Stimulated activated CD8-positive, alpha-beta memory T cell treated with anti-CD3 and anti-CD28 coated beads, Interleukin-12 subunit alpha, Interleukin-12 subunit beta, amount 100 ng/mL, for 4 hours (primary cell): Measurements from ENCODE around the gene MTIF2.
"Not testable (repeated sequence)": the region's sequence is repeated elsewhere in the genome, so short reads cannot be mapped to it uniquely, and the experiment has no call there.

Source experiments
- DNase-seq: peaks from one replicate; pipeline ENCODE4 v3.0.0-alpha.2; 2020; ENCODE audit warnings: low read depth

MTIF2 gene

DNA sequence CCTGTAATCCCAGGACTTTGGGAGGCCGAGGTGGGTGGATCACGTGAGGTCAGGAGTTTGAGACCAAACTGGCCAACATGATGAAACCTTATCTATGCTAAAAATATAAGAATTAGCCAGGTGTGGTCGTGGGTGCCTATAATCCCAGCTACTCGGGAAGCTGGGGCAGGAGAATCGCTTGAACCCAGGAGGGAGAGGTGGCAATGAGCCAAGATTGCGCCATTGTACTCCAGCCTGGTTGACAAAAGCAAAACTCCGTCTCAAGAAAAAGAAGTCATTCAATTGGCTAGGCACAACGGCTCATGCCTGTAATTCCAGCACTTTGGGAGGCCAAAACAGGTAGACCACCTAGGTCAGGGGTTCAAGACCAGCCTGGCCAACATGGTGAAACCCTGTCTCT, 27.4 kb downstream of the MTIF2 start:
- not testable (repeated sequence) for DNase-seq

DNA sequence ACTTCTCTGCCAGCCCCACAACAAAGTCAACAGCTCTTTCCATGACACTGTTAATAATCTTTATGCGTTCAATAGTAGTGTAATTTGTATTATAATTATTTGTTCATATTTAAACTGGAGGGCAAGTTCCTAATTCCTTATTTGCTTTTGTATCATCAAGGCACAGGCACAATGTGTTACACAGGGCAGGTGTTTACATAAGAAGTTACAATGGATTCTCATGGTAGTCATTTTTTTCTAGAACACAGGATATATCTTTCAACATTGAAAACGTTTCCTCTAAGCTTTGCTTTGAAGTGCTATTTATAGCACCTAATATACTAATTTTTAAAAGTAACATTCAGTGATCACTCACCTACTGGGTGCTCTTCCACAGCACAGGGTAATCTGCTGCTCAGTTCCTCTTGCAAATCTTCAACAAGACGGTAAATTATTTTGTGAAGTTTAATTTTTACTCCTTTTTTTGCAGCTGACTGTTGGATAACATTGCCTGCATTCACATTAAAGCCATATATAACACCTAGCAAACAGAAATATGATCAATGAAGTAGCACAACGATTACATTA, 29.3 kb downstream of the MTIF2 start:
- DNase-seq = no peak

DNA sequence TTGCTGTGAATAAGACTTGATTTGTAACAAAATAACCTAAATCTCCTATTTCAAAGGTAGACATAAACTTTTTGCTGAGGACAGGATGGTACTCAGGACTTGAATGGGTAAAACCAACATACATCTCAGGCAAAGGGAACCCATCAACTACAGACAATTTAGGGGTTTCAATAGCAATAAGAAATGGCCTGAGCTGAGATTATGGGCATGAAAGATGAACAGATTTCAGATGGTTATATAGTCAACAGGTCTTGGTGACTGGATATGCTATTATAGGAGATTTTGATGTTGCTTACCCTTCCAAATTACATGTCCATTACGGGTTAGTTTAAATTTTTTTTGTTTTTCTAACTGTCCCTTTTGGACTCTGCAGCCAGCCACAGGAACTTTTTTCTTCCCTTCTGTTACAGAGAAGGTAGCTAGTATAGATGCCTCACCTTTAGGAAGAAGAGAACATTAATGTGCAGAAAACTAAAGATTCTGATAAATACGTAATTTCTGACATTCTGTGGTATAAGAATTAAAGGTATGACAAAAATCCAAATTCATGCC, 32.0 kb downstream of the MTIF2 start:
- DNase-seq = no peak

DNA sequence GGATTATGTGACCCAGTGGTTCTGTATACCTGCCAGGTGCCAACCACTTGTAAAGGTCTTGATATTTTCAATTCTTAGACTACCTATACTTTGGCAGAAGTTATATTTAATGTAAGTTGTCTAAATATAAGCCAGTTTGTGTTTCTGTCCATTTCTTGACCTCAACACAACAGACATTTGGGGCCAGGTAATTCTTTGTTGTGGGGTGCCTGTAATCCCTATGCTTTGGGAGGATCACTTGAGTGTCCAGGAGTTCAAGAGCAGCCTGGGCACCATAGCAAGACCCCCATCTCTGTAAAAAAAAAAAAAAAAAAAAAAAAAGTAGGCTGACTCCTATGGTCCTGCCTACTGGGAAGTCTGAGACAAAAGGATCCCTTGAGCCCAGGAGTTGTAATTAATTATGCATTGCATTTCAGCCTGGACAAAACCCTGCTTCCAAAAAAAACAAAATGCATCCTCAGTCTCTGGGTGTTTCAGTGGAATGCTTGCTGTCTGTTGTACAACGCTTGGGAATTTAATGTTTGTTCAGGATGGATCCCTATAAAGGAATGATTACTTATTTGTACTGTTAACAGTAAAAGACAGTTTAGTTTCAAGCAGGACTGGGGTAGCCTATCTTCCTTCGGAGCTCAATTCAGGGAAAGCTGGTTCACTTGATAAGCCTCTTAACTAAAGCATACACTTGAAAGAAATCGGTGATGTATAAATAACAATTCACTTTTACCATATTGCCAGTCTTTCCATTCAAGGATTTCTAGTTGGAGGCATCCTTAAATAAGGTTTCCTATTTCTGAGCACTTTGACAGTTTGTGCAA, 33.1 kb downstream of the MTIF2 start:
- DNase-seq = no peak

DNA sequence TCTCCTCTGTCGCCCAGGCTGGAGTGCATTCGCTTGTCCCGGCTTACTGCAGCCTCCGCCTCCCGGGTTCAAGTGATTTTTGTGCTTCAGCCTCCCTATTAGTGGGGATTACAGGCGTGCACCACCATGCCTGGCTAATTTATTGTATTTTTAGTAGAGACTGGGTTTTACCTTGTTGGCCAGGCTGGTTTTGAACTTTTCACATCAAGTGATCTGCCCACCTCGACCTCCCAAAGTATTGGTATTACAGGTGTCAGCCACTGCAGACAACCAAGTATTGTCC, 35.4 kb downstream of the MTIF2 start:
- DNase-seq = no peak

DNA sequence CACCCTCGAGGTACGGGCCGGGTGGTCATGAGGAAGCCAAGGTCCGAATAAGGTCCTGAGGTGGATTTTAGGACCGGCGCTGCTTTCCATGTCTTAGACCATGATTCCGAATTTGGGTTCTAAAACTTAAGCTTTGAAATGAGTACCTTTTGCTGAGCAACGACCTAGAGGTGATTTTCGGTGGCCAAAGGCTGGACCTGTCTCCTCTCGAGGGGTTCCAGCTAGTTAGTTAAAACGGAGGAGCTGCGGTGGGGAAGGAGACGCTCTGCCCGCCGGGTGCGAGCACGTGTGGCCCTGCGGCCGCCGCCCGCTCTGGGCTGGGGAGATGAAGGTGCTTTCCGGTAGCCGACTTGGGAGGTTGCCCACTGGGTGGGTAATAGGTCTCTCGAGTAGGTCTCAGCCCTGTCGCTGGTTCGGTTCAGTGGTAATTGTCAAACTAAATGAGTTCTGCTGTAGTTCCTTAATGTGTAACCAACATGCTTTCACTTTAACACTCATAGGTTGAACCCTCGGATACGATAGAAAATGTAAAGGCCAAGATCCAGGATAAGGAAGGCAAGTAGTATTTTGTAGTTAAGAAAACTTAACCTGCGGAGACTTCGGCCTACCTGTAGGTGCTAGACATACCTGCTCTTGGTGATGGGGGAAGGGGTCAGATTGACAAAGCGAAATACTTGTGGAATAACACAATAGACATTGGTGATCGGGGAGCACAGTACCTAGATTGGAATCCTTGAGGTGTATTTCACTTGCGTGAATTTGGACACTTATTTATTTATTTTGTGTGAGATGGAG, 36.0 kb downstream of the MTIF2 start:
- peak; percentile 35 for DNase-seq

DNA sequence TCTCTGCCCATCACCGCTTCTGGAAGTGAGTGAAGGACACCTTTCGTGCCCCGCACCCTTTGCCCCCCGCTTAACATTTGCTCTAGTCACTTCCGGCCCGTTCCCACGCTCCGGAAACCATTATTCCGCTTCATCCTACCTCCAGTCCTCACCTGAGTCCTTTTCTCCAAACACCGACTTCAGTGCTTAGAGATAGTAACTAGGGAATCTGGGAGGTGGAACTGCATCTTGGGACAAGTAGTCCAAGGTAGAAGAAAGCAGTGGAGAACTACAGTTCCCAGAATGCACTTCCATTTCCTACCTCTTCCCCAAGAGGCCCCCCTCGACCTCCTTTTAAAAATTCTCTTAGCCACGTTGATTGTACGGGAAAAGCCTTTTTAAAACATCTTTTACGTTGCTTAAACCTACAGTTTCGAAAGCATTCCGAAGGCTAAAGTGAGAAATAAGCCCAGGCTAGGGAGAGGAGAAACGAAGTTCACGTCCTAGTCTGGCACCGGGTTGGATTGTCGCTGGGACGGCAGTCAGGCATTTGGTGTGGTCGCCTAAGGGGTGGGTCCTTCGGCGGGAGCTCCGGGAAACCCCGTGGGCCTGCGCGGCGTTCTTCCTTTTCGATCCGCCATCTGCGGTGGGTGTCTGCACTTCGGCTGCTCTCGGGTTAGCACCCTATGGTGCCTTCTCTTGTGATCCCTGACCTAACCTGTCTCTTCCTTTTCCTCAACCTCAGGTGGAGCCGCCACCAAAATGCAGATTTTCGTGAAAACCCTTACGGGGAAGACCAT, 36.8 kb downstream of the MTIF2 start, which contains the start of the genes CLHC1 and RPS27A:
TSS of gene CLHC1 (minus strand) at position 210 of the 779 bp plus-strand sequence. CDS start 9,882 bp downstream, outside the sequence.
TSS of gene RPS27A (plus strand) at position 605 of the 779 bp plus-strand sequence. CDS start at position 742, 137 bp downstream.
- DNase-seq = peak; percentile 86

DNA sequence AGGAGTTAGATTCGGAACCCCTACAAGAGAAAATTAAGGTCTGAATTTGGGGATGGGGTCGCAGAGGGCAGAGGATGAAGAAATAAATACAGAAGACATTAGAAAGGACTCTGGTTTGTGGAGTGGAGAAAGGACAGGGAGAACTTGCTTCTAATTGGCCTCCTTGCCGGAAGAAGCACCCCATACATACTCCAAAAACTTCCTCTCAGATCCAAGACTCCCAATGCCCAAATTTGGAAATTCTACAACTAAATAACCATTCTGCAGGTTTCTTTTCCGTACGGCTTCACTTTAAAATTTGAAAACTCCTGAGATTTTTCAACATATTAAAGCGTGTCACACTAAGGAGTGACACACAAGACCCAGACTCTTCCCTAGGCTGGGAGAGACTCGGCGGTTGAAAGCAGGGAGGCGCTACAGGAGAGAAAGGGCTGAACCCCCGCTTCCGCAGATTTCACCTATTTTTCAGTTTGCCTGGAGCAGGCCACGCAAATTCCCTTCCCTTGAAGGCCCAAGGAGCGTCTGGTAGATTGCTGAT, 37.4 kb downstream of the MTIF2 start:
- no peak for DNase-seq

DNA sequence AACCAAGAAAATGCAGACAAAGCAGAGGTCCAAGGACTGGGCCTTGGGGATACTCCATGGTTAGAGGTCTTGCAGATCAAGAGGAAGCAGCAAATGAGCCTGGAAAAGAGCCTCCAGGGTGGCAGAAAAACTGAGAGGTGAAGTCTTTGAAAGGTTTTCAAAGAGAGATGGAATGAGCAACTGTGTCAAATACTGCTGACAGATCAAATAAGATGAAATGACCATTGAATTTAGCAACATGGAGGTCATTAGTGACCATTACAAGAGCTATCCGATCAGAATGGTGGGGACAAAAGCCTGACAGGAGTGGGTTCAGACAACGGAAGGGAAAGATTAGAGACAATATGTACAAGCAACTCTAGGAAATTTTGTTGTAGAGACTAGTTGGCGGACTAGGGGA, 38.5 kb downstream of the MTIF2 start:
- no peak for DNase-seq

DNA sequence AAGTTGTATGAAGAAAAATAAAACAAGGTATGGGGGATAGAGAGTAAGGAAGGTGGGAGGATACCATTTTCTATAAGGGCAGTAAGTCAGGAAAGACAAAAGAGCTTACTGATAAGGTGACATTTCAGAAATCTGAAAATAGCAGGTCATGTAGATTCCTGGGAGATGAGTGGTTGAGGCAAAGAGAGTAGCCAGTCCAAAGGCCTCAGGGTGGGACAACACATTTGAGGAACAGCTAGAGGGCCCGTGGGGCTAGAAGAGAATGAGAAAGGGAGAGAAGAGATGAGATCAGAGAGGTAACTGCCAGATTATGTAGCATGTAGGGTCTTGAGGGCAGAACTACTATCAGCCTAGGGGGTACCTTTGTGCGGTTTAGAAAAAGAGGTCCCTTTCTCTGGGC, 39.8 kb downstream of the MTIF2 start:
- no peak for DNase-seq

DNA sequence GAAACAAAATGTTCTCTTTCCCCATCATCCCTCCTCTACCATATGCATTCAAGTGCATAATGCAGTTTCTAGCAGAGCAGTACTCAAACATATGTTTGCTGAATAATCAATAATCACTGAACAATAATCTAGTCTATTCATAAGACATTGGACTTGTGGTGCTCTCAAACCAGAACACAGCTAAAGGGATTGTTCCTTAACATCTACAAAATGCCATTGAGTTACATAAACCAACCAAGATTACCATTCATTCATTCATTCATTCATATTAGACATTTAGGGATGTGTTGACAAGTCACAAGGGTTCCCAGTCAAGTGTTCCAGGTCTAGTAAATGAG, 40.8 kb downstream of the MTIF2 start:
- no peak for DNase-seq

DNA sequence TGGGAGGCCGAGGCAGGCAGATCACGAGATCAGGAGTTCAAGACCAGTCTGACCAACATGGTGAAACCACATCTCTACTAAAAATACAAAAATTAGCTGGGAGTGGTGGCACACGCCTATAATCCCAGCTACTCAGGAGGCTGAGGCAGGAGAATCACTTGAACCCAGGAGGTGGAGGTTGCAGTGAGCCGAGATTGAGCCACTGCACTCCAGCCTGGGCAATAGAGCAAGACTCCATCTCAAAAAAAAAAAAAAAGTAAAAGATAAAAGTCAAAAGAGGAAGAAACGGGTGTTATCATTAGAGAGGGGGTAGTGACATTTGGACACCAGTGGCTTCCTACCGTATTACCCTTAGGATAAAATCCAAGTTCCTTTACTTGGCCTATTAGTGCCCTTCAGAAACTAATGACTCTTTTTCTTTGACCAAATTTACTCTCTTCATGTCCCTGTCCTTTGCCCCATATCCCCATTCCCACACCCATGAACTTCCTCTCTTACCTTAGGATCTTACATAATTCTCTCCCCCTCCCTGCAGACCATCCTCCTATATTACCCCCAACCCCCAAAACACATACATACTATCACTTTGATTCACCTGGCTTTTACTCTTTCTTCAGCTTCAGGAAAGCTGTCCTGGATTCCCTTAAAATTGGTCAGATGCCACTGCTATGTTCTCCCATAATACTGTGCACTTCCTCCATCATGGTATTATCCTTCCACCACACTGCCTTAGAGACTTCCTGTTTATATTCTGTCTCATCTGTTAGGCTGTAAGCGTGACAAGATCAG, 41.4 kb downstream of the MTIF2 start:
- DNase-seq = not testable (repeated sequence)

DNA sequence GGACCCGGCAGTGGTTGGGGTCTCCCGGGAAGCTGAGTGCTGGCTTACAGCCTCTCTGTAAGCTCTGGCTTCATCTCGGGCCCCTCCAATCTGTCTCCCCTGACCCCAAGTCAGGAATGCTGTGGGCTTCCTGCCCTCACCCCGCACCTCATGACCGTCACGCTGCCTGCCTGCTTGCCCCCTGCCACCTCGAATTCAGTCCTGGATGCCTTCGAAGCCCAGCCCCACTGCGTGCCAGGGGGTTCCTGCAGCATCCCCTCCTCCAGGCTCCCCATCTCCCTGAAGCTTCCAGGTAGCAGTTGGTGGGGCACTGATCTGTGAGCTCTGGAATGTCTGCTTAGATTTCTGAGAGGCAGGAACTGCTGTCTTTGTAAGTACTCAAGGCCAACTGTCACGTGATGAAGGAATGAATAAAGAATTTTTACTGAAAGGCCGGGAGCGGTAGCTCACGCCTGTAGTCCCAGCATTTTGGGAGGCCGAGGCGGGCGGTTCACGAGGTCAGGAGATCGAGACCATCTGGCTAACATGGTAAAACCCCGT, 43.5 kb downstream of the MTIF2 start:
- no peak for DNase-seq

DNA sequence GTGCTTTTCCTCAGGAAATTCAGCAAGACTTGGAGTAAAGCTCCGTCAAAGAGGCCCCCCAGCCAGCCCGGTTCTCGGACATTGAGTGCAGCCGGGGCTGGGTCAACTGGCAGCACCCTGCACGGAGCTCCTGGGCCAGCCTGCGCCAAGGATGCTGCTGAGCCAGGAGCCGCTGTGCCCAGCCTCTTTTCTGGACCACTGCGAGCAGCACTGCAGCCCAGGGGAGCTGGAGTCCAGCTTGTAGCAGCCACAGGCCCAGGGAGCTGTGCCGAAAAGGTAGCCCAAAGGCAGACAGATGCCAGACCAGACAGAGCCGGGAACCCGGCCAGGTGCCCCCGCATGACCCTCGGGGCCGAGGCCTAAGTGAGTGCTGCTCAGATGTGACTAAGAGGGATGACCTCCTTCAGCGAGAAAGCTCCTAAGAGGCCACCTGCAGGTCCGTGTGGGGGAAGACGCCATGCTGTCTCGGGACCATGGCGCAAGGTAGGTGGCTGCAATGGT, 44.2 kb downstream of the MTIF2 start:
- no peak for DNase-seq

DNA sequence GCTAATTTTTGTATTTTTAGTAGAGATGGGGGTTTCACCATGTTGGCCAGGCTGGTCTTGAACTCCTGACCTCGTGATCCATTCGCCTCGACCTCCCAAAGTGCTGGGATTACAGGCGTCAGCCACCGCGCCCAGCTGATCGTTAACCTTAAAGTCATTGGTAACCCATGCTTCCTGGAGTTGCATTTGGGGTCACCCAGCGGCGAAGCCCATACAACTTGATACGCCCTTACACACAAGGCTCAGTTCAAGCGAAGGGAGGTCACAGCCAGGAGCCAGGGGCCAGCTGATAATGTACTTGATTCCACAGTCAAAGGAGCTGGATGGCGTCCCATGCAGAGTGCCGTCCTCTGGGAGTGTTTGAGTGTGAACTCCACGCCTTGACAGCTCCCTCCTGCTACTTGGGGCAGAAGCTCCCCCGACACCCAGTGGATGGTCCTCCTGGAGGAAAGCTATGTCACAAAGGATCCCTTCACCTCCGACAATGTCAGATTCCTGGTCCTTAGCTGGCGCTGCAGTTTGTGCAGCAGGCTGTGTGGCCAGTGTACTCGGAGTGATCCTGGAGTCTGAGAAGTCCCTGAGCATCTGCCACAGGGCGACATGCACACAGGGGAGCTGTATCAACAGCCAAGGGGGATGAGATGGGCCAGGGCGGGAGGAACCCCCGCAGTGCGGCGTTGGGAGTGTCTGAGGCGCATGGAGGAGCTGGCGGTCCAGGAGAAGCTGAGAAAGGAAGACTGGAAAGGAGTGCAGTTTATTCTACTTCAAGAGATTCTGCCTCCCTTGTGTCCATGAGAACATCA, 44.9 kb downstream of the MTIF2 start:
- DNase-seq = no peak

DNA sequence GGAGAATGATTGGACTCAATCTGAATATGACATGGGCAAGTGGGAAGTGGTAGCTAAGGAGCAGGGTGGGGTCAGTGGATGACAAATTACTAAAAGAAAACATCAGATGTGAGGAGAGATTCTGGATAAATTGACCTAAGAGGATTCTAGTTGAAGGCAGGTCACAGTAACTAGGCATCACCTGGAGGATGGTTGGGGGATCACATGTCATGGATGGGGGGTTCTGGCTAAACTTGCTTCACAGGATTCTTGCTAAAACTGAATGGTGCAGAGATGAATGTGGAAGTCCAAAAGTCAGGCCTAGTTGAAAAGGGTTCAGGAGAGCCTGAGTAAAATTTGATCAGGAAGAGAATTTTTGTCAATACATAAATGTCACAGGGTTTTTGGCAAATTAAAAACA, 55.2 kb downstream of the MTIF2 start:
- no peak for DNase-seq

DNA sequence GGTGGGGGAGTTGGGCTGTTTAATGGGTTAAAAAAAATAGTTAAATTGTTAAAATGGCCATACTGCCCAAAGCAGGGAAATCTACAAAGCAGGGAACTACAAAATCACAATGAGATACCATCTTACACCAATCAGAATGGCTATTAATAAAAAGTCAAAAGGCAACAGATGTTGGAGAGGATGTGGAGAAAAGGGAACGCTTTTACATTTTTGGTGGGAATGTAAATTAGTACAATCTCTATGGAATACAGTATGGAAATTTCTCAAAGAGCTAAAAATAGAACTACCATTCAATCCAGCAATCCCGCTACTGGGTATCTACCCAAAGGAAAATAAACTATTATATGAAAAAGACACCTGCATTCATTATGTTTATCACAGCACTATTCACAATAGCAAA, 64.1 kb downstream of the MTIF2 start:
- no peak for DNase-seq

DNA sequence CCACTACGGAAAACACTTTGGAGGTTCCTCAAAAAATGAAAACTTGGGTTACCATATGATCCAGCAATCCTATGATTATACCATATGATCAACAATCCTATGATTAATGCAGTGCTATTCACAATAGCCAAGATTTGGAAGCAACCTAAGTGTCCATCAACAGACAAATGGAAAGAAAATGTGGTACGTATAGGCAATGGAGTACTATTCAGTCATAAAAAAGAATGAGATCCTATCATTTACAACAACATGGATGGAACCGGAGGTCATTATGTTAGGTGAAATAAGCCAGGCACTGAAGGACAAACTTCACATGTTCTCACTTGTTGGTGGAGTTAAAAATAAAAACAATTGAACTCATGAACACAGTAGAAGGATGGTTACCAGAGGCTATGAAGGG, 64.5 kb downstream of the MTIF2 start:
- DNase-seq = no peak

DNA sequence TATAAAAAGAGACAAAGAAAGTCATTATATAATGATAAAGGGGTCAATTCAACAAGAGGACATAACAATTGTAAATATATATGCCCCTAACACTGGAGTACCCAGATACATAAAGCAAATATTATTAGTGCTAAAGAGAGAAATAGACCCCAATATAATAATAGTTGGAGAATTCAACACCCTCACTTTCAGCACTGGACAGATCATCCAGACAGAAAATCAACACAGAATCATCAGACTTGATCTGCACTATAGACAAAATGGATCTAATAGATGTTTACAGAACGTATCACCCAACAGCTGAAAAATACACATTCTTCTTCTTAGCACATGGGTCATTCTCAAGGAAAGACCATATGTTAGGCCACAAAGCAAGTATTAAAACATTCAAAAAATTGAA, 68.6 kb downstream of the MTIF2 start:
- no peak for DNase-seq

DNA sequence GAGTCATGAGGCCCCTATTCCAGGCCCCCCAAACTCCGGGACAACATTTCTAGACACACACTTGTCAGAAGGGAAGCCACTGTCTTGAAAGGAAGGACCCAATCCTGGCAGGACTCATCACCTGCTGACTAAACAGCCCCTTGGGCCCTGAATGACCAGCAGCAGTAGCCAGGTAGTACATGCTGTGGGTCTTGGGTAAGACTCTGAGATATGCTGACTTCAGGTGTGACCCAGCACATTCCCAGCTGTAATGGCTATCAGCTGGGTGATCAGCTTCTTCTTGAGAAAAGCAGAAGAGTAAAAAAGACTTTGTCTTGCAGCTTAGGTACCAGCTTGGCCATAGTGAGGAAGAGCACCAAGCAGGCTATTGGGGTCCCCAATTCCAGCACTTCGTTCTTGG, 72.5 kb downstream of the MTIF2 start:
- DNase-seq = no peak
